Camera-type eye (tissue), 1 donor: ENCODE results near the gene TRPM5. TPM values are rescaled to one million over a fixed set of nuclear protein-coding genes. Genes with fewer than 3 reads are reported as not detected.

Experiments
- total RNA-seq: library from RNA; depleted of rRNA; stranded (reverse); fragments of >200 nt; gene quantifications from one replicate; pipeline ENCODE4 v1.2.3, GENCODE V29; 2014

TRPM5 gene, protein sequence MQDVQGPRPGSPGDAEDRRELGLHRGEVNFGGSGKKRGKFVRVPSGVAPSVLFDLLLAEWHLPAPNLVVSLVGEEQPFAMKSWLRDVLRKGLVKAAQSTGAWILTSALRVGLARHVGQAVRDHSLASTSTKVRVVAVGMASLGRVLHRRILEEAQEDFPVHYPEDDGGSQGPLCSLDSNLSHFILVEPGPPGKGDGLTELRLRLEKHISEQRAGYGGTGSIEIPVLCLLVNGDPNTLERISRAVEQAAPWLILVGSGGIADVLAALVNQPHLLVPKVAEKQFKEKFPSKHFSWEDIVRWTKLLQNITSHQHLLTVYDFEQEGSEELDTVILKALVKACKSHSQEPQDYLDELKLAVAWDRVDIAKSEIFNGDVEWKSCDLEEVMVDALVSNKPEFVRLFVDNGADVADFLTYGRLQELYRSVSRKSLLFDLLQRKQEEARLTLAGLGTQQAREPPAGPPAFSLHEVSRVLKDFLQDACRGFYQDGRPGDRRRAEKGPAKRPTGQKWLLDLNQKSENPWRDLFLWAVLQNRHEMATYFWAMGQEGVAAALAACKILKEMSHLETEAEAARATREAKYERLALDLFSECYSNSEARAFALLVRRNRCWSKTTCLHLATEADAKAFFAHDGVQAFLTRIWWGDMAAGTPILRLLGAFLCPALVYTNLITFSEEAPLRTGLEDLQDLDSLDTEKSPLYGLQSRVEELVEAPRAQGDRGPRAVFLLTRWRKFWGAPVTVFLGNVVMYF (N-terminal part only)
- 0.11 TPM for total RNA-seq

DNA sequence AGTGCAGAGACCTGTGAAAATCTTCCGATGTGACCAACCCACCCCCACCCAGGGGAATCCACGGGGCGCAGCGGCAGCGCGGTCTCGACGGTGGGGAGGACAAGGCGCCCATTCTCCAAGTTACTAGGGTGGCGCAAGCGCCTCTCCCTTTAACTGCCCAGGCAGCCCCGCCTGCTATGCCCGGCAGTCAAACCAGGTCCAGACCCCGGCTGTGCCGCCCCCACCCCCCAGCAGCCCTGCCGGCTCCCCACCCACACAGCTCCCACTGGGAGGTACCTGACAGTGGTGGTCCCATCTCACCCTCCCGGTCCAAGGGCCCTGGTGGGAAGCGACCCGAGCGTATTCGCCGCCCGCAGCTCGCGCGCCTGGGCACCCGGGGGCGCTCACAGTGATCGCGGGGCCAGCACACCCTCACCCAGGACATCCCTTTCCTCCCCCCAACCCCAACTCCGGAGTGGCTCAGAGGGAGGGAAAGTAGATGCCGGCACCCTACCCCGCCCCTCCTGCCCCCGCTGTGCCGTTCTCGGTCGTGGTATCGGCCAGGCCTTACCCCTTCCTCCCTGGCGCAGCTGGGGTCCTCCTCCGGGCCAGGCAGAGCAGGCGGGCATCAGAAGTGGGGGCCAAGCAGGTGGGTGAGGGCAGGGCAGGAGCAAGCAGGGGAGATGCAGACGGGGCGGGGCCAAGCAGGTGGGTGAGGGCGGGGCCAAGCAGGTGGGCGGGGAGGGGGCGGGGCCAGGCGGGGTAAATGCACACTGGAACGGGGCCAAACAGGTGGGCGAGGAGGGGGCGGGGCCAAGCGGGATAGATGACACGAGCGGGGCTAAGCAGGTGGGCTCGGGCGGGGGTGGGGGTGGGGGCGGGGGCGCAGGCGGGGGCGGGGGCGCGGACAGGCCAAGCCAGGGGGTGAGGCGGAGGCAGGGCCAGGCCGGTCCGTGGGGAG, at the start of gene TRPM5:
Gene TRPM5, minus strand, starts transcription at position 634 of the 940 bp plus-strand sequence. CDS start 21,478 bp downstream, outside the sequence.

DNA sequence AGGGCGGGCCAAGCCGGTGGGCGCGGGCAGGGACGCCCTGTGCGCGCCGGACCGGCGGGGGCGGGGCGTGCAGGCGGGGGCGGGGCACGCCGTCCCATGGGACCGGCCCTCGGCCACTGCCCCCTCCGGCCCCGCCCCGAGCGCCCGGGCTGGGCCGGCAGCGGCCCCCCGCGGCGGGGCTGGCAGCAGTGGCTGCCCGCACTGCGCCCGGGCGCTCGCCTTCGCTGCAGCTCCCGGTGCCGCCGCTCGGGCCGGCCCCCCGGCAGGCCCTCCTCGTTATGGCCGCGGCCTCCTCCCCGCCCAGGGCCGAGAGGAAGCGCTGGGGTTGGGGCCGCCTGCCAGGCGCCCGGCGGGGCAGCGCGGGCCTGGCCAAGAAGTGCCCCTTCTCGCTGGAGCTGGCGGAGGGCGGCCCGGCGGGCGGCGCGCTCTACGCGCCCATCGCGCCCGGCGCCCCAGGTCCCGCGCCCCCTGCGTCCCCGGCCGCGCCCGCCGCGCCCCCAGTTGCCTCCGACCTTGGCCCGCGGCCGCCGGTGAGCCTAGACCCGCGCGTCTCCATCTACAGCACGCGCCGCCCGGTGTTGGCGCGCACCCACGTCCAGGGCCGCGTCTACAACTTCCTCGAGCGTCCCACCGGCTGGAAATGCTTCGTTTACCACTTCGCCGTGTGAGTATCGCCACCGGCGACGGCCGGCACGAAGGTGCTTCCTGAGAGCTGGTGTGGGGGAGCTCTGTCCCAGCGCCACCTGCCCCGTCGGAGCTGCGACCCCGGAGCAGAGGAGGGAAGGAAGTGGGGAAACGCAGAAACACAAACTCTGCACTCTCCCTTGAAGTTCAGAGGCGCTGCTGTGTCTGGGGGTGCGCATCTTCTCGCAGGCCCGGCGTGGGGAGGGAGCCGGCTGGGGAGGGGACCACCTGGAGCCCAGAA, 769 bp upstream of the TRPM5 start, which contains the start of gene KCNQ1:
Gene KCNQ1, plus strand, starts transcription at position 188 of the 925 bp plus-strand sequence. Its CDS starts 91 bp downstream, at position 279.

DNA sequence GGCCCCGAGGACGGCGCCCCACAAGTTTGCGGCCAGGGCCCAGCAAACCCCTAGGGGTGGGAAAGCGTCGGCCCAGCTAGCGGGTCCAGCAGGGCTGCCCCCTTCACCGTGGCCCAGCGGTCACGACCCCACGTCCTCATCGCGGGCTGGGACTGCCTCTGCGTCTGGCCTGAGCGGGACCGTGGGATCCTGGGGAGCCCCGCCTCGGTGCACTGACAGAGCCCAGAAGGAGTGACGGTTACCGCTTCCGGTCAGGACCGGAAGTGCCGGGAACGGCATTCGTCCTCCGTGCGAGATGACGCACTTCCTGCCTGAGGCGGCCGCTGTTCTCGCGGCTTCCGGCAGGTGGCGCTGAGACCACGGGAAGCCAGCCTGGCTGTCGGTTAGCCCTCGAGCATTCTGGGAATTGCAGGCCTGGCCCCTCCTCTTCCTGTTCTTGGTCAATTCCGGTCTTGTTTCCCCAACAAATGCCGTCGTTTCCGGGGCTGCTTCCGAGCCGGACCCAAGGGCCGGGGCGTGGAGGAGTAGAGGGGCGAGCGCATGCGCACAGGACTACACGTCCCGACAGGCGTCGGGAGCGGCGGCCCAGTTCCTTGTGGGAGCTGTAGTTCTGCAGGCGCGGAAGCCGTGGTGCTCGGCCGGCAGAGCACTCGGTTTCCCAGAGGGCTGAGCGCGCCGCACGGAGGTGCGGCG, 44.1 kb downstream of the TRPM5 start, which contains the start of gene TSSC4:
Gene TSSC4, plus strand, starts transcription at position 682 of the 693 bp plus-strand sequence. CDS start 1,884 bp downstream, outside the sequence.

Other genes with a start within 250 kb of the TRPM5 start
- gene ASCL2, start 173.9 kb downstream of the TRPM5 start, total RNA-seq, result 0.82 TPM
- gene C11orf21, start 142.6 kb downstream of the TRPM5 start, total RNA-seq, result 1.3 TPM
- gene TSPAN32, start 142.5 kb downstream of the TRPM5 start, total RNA-seq, result 3.3 TPM
- 321 TPM for gene CD81, start 67.2 kb downstream of the TRPM5 start, total RNA-seq
- 24.1 TPM for gene TSSC4, start 43.8 kb downstream of the TRPM5 start, total RNA-seq
- gene KCNQ1, start 494 bp upstream of the TRPM5 start, total RNA-seq, result 1.6 TPM